ENCODE measurements around the gene BRD2.

Gene BRD2

DNA sequence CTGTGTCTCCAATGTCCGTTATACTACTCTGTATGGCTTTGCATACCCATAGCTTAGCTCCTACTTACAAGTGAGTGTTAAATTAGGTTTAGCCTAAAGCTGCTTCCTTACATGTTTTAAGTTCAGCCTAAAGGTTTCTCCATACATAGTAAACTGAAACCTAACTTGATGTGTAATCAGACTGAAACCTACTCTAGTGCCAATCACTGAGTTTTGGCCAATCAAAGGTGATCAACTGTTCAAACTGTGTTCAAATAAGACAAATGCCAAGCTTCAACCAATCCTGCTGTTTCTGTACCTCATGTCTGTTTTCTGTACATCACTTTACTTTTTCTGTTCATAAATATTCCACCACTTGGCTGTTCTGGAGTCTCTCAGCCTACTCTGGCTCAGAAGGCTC lies 21.0 kb downstream of the BRD2 start:
- TF ChIP-seq, protein P1, sequence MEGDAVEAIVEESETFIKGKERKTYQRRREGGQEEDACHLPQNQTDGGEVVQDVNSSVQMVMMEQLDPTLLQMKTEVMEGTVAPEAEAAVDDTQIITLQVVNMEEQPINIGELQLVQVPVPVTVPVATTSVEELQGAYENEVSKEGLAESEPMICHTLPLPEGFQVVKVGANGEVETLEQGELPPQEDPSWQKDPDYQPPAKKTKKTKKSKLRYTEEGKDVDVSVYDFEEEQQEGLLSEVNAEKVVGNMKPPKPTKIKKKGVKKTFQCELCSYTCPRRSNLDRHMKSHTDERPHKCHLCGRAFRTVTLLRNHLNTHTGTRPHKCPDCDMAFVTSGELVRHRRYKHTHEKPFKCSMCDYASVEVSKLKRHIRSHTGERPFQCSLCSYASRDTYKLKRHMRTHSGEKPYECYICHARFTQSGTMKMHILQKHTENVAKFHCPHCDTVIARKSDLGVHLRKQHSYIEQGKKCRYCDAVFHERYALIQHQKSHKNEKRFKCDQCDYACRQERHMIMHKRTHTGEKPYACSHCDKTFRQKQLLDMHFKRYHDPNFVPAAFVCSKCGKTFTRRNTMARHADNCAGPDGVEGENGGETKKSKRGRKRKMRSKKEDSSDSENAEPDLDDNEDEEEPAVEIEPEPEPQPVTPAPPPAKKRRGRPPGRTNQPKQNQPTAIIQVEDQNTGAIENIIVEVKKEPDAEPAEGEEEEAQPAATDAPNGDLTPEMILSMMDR (conservative IDR thresholded peaks at IDR 0.05), result no peak
- TF ChIP-seq ZFX (IDR thresholded peaks at IDR 0.05), result no peak
- H3K27ac ChIP-seq, result no peak overlapping the region

DNA sequence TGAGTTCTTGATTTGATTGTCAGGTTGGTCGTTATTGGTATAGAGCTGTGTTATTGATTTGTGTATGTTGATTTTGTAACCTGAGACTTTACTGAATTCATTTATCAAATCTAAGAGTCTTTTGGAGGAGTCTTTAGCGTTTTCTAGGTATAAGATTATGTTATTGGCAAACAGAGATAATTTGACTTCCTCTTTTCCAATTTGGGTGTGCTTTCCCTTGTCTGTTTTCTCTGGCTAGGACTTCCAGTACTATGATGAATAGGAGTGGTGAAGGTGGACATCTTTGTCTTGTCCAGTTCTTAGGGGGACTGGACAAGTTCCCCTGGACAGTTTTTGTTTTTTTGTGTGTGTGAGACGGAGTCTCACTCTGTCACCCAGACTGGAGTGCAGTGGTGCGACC lies 23.6 kb downstream of the BRD2 start:
- TF ChIP-seq ZFX (IDR thresholded peaks at IDR 0.05), result no peak
- TF ChIP-seq, protein P1 (conservative IDR thresholded peaks at IDR 0.05), result no peak

DNA sequence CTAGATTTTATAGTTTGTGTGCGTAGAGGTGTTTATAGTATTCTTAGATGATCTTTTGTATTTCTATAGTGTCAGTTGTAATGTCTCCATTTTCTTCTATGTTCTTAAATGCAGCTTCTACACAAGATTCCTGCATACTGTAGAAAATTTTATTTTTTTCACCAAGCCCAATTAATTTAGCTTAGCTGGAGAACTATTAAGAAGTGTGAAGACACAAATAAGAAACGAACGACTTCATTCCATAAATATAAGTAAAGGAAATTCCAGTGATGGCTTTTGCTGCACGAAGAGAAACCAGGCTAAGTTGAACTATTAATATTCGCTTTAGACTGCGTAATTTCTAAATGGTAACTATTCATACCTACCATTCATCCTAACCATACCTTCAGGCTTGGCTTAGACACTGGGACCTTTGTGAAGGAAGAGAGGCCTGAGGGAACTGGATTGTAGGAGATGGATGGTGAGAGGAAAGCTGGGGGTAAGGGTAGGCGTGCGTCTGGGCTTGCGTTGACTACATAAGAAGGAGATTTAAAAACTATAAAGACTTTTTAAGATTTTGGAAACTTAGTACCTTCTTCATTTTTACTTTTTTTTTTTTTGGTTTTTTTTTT lies 25.1 kb downstream of the BRD2 start:
- no peak overlapping the region for H3K27ac ChIP-seq
- TF ChIP-seq, protein P1 (conservative IDR thresholded peaks at IDR 0.05), result no peak
- no peak for TF ChIP-seq ZFX (IDR thresholded peaks at IDR 0.05)

More for the DNA sequence above, 23.6 kb downstream of the BRD2 start:
- no peak overlapping the region for H3K27ac ChIP-seq

DNA sequence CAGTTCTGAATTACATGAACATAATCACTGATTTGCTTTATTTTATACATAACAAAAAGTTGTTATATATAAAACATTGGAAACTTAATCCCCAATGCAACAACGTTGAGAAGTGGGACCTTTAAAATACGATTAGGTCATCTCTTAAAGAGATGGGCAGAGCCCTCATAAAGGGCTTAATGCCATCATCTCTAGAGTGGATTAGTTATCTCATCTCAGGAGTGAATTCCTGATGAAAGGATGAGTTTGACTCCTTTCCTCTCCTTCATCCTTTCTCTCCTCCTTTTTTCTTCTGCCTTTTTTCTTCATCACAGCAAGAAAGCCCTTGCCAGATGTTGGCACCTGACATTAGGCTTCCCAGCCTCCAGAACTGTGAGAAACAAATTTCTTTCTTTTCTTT lies 27.1 kb downstream of the BRD2 start:
- no peak for TF ChIP-seq ZFX (IDR thresholded peaks at IDR 0.05)
- TF ChIP-seq, protein P1 (conservative IDR thresholded peaks at IDR 0.05), result no peak
- no peak overlapping the region for H3K27ac ChIP-seq

DNA sequence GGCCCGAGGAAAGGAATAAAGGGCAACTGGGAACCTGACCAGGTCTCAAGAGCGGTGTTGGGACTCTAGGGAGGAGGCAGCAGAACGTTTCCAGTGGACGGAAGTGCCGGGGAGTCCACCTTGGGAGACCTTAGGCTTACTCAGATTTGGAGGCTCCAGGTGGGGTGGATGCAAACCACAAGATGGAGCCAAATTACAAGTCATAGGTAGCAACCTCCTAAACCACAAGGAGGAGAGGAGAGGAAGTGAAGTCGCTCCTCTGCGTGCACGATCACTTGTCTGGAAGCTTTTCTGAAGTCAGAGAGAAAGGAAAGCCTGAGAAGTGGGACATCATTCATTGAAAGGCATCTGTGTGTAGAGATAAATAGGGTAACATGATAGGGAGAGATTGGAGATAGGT lies 31.7 kb downstream of the BRD2 start:
- TF ChIP-seq ZFX (IDR thresholded peaks at IDR 0.05), result no peak
- TF ChIP-seq, protein P1 (conservative IDR thresholded peaks at IDR 0.05), result peak; percentile 60
- H3K27ac ChIP-seq, result no peak overlapping the region

DNA sequence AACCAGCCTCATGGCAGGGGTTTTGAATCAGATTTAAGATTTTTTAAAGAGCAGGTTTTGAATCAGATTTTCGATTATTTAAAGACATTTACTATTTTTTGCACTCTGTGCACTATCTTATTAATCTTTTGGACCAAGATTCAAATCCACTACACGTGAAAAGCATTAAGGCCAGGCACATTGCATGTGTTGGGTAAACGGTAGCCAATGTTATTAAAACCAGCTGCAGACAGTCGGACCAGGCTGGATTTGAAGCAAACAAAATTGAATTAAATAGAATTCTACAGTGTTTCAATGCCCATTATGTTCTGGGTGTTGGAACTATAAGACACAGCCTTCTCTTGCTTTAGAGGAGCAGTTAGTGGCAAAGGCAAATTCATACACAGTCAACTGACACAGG lies 33.3 kb downstream of the BRD2 start:
- TF ChIP-seq, protein P1 (conservative IDR thresholded peaks at IDR 0.05), result no peak
- TF ChIP-seq ZFX (IDR thresholded peaks at IDR 0.05), result no peak
- H3K27ac ChIP-seq, result no peak overlapping the region

DNA sequence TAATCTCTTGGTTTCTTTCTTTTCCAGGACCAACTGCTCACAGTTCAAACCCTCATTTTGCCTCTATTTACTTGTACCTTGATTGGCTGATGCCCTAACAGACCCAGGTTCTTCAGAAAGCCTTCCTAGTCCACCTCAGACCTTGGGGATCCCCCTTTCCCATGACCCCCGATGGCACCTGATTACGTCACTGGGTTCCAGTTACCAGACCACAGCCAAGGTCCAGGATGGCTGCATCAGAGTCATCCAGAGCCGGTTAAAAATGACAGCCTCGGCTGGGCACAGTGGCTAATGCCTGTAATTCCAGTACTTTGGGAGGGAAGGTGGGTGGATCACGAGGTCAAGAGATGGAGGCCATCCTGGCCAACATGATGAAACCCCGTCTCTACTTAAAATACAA lies 36.5 kb downstream of the BRD2 start:
- TF ChIP-seq, protein P1 (conservative IDR thresholded peaks at IDR 0.05), result no peak
- TF ChIP-seq ZFX (IDR thresholded peaks at IDR 0.05), result no peak

More for the DNA sequence above, 36.5 kb downstream of the BRD2 start:
- no peak overlapping the region for H3K27ac ChIP-seq

All from C4-2B (cell line).